GM12892 (cell line): ENCODE results near the gene HPCAL1.
A peak's percentile ranks its signal among the peaks of the same experiment; 100 is the strongest.

ENCODE experiments used
- DNase-seq: peaks from one replicate; pipeline ENCODE4 v3.0.0; 2011; ENCODE audit not compliant: insufficient read length
- FAIRE-seq: peaks from 2 replicates; lab custom pipeline; 2011; peaks lifted over from hg19 to GRCh38; lab: Jason Lieb, UNC
- POLR2A ChIP-seq: IDR thresholded peaks from 2 replicates; pipeline ENCODE4 v1.6.1; 2011; ENCODE audit warnings: low read depth, low read length, control low read depth
- POLR2AphosphoS5 ChIP-seq: IDR thresholded peaks from 2 replicates; pipeline ENCODE4 v1.6.1; 2011; ENCODE audit warnings: low read depth, low read length, control low read depth
- TAF1 ChIP-seq: IDR thresholded peaks from 2 replicates; pipeline ENCODE4 v1.6.1; 2011; ENCODE audit warnings: low read depth, mild to moderate bottlenecking, control low read depth, low read length, borderline replicate concordance

Gene HPCAL1

GRCh38 chr2:10325278-10326145, 22.8 kb downstream of the HPCAL1 start:
- FAIRE-seq (no peak), DNase-seq (no peak)
- no peak for TF ChIP-seq POLR2AphosphoS5
- no peak for TF ChIP-seq POLR2A
- TF ChIP-seq TAF1 = no peak

GRCh38 chr2:10326151-10326616, 23.5 kb downstream of the HPCAL1 start:
- TF ChIP-seq TAF1 (no peak), POLR2A (no peak), POLR2AphosphoS5 (no peak)
- FAIRE-seq = no peak
- no peak for DNase-seq

- DNase-seq (no peak), FAIRE-seq (no peak)
- TF ChIP-seq POLR2AphosphoS5 = no peak
- TF ChIP-seq POLR2A = no peak
- TF ChIP-seq TAF1 = no peak
Measured at GRCh38 chr2:10326707-10327594, 24.2 kb downstream of the HPCAL1 start.

GRCh38 chr2:10327896-10328669, 25.4 kb downstream of the HPCAL1 start:
- FAIRE-seq = no peak
- DNase-seq = no peak
- TF ChIP-seq POLR2A (no peak), POLR2AphosphoS5 (no peak), TAF1 (no peak)

- TF ChIP-seq POLR2AphosphoS5 (no peak), POLR2A (no peak)
- FAIRE-seq = no peak
- no peak for DNase-seq
Measured at GRCh38 chr2:10328670-10329579, 26.2 kb downstream of the HPCAL1 start.

- TF ChIP-seq POLR2A (no peak), POLR2AphosphoS5 (no peak), TAF1 (no peak)
- DNase-seq (no peak), FAIRE-seq (no peak)
Measured at GRCh38 chr2:10329580-10329879, 26.8 kb downstream of the HPCAL1 start.

GRCh38 chr2:10329880-10330699, 27.4 kb downstream of the HPCAL1 start:
- FAIRE-seq = no peak
- no peak for DNase-seq
- TF ChIP-seq TAF1 = no peak

- no peak for DNase-seq
- no peak for FAIRE-seq
- TF ChIP-seq POLR2A = no peak
- no peak for TF ChIP-seq TAF1
- no peak for TF ChIP-seq POLR2AphosphoS5
Measured at GRCh38 chr2:10330700-10331026, 28.0 kb downstream of the HPCAL1 start.

- no peak for TF ChIP-seq POLR2AphosphoS5
- TF ChIP-seq POLR2A = no peak
- TF ChIP-seq TAF1 = no peak
- FAIRE-seq (no peak), DNase-seq (peak; percentile 56)
Measured at GRCh38 chr2:10331027-10331701, 28.5 kb downstream of the HPCAL1 start.
